Measurements from ENCODE around the gene OSGEP. TPM values are rescaled to one million over a fixed set of nuclear protein-coding genes. Genes with fewer than 3 reads are reported as not detected.

Gene OSGEP
- total RNA-seq, 4 donors from 2014 or later, result 58.3 to 112 (median 102) TPM

- no peaks in the 10 kb centered on the region for H3K27me3 ChIP-seq
- no peak for DNase-seq
- peak overlapping the region in 3 of 4 donors; percentile 47 to 86 (median 84) for H3K27ac ChIP-seq
- H3K4me3 ChIP-seq, result no peak overlapping the region
- no peaks in the 10 kb centered on the region for H3K36me3 ChIP-seq
- no peaks in the 10 kb centered on the region for H3K9me3 ChIP-seq
- TF ChIP-seq POLR2A (IDR thresholded peaks at IDR 0.05) (no peak), CTCF (IDR thresholded peaks at IDR 0.05) (peak in 2 of 6 experiments; percentile 18 to 25)
- H3K4me1 ChIP-seq, result peaks cover 0 to 42% (median 8%) of the 10 kb centered on the region in 4 donors
Measured at GRCh38 chr14:20419419-20419818, 35.2 kb downstream of the OSGEP start.

- no peaks in the 10 kb centered on the region for H3K27me3 ChIP-seq
- H3K4me3 ChIP-seq, result no peak overlapping the region
- peak; percentile 35 to 77 for TF ChIP-seq POLR2A (IDR thresholded peaks at IDR 0.05)
- no peak for TF ChIP-seq CTCF (IDR thresholded peaks at IDR 0.05)
- no peaks in the 10 kb centered on the region for H3K9me3 ChIP-seq
- no peaks in the 10 kb centered on the region for H3K36me3 ChIP-seq
- peak in 2 of 3 donors; percentile 57 to 83 for DNase-seq
- H3K27ac ChIP-seq, result peak overlapping the region in 3 of 4 donors; percentile 47 to 86 (median 84)
- peaks cover 0 to 48% (median 8%) of the 10 kb centered on the region in 4 donors for H3K4me1 ChIP-seq
Measured at GRCh38 chr14:20418501-20418909, 36.1 kb downstream of the OSGEP start.

GRCh38 chr14:20417250-20418186 is 37.1 kb downstream of the OSGEP start:
- Histone ChIP-seq H3K27me3 (no peaks in the 10 kb centered on the region), H3K4me1 (peaks cover 0 to 48% (median 8%) of the 10 kb centered on the region in 4 donors), H3K36me3 (no peaks in the 10 kb centered on the region), H3K9me3 (no peaks in the 10 kb centered on the region), H3K27ac (peak overlapping the region in 3 of 4 donors; percentile 46 to 86 (median 84)), H3K4me3 (no peak overlapping the region)
- peak in 1 of 3 donors; percentile 59 for DNase-seq
- TF ChIP-seq CTCF (IDR thresholded peaks at IDR 0.05), result no peak
- no peak for TF ChIP-seq POLR2A (IDR thresholded peaks at IDR 0.05)

- no peaks in the 10 kb centered on the region for H3K36me3 ChIP-seq
- peak overlapping the region in 1 of 4 donors; percentile 1 for H3K4me3 ChIP-seq
- H3K27ac ChIP-seq, result peak overlapping the region; percentile 43 to 86 (median 72)
- no peaks in the 10 kb centered on the region for H3K9me3 ChIP-seq
- DNase-seq, result peak in 1 of 3 donors; percentile 71
- H3K4me1 ChIP-seq, result peaks cover 0 to 52% (median 8%) of the 10 kb centered on the region in 4 donors
- TF ChIP-seq POLR2A (IDR thresholded peaks at IDR 0.05), result no peak
- no peak for TF ChIP-seq CTCF (IDR thresholded peaks at IDR 0.05)
- H3K27me3 ChIP-seq, result no peaks in the 10 kb centered on the region
Measured at GRCh38 chr14:20416223-20416622, 38.4 kb downstream of the OSGEP start.

- TF ChIP-seq POLR2A (IDR thresholded peaks at IDR 0.05), result no peak
- peak; percentile 34 to 69 (median 66) for TF ChIP-seq CTCF (IDR thresholded peaks at IDR 0.05)
- H3K4me3 ChIP-seq, result peak overlapping the region in 1 of 4 donors; percentile 1
- peak in 2 of 3 donors; percentile 41 to 62 for DNase-seq
- H3K36me3 ChIP-seq, result no peaks in the 10 kb centered on the region
- no peaks in the 10 kb centered on the region for H3K9me3 ChIP-seq
- no peaks in the 10 kb centered on the region for H3K27me3 ChIP-seq
- H3K27ac ChIP-seq, result peak overlapping the region; percentile 43 to 86 (median 72)
- peaks cover 0 to 52% (median 8%) of the 10 kb centered on the region in 4 donors for H3K4me1 ChIP-seq
Measured at GRCh38 chr14:20415782-20416206, 38.8 kb downstream of the OSGEP start.
